HG02870 (cell line): ENCODE measurements around the gene CAV3.
"Not testable (repeated sequence)": the region's sequence is repeated elsewhere in the genome, so short reads cannot be mapped to it uniquely, and the experiment has no call there.

Source experiments
- ATAC-seq: cut with Tn5 transposase; IDR thresholded peaks from one replicate; pipeline ENCODE4 v1.9.1; 2021; ENCODE audit warnings: mild to moderate bottlenecking, moderate library complexity; ENCODE audit not compliant: unreplicated experiment

The CAV3 gene

GRCh38 chr3:8733332-8734094 lies at the start of gene CAV3:
TSS of gene CAV3 (plus strand) at chr3:8733802. CDS start at chr3:8733877, 75 bp downstream.
- ATAC-seq = no peak

GRCh38 chr3:8684992-8685391 lies 48.6 kb upstream of the CAV3 start:
- not testable (repeated sequence) for ATAC-seq

- ATAC-seq = not testable (repeated sequence)
These were observed 42.3 kb upstream of the CAV3 start for GRCh38 chr3:8691295-8691694.

- no peak for ATAC-seq
These were observed 31.0 kb upstream of the CAV3 start for GRCh38 chr3:8702560-8702959.

GRCh38 chr3:8705575-8705974 lies 28.0 kb upstream of the CAV3 start:
- no peak for ATAC-seq

GRCh38 chr3:8709287-8709686 lies 24.3 kb upstream of the CAV3 start:
- ATAC-seq = no peak

- ATAC-seq = no peak
These were observed 23.6 kb upstream of the CAV3 start for GRCh38 chr3:8709801-8710507.

GRCh38 chr3:8712045-8712907 lies 21.3 kb upstream of the CAV3 start:
- ATAC-seq = no peak

- no peak for ATAC-seq
These were observed 20.7 kb upstream of the CAV3 start for GRCh38 chr3:8712908-8713255.

- no peak for ATAC-seq
These were observed 19.5 kb upstream of the CAV3 start for GRCh38 chr3:8713901-8714759.

GRCh38 chr3:8715757-8716156 lies 17.8 kb upstream of the CAV3 start:
- ATAC-seq = not testable (repeated sequence)

- no peak for ATAC-seq
These were observed 10.8 kb upstream of the CAV3 start for GRCh38 chr3:8722808-8723207.

GRCh38 chr3:8723612-8724011 lies 10.0 kb upstream of the CAV3 start:
- ATAC-seq = no peak

GRCh38 chr3:8724108-8724752 lies 9.4 kb upstream of the CAV3 start:
- no peak for ATAC-seq

- ATAC-seq = no peak
These were observed 5.7 kb upstream of the CAV3 start for GRCh38 chr3:8727605-8728512.

- no peak for ATAC-seq
These were observed 4.1 kb upstream of the CAV3 start for GRCh38 chr3:8729479-8729878.

GRCh38 chr3:8730656-8731055 lies 2.9 kb upstream of the CAV3 start:
- no peak for ATAC-seq

GRCh38 chr3:8732413-8732812 lies 1.2 kb upstream of the CAV3 start:
- no peak for ATAC-seq
